HEK293T (cell line): ENCODE data around the gene BLOC1S6.

Source experiments
- CTCF ChIA-PET: fragments of 350-600 bp; formaldehyde crosslinking; extraction: SDS; loops from one replicate; lab custom pipeline; 2021; ENCODE audit warnings: antibody characterized with exemption, inconsistent platforms; lab: Yijun Ruan, JAX
- POLR2A ChIA-PET: fragments of 350-600 bp; formaldehyde crosslinking; extraction: SDS; loops from one replicate; lab custom pipeline; 2020; ENCODE audit warnings: antibody characterized with exemption, inconsistent platforms; lab: Yijun Ruan, JAX
- DNase-seq: peaks from one replicate; pipeline ENCODE4 v3.0.0; 2012; ENCODE audit warnings: mixed read lengths; ENCODE audit errors: extremely low spot score
- ARNT ChIP-seq: fragments of 450-650 bp; IDR thresholded peaks from 2 replicates; pipeline ENCODE4 v1.6.1; 2017; ENCODE audit warnings: mild to moderate bottlenecking
- BHLHE40 ChIP-seq: fragments of 450-650 bp; IDR thresholded peaks from 2 replicates; pipeline ENCODE4 v1.6.1; 2016; ENCODE audit warnings: mild to moderate bottlenecking, moderate library complexity, borderline replicate concordance
- ELF4 ChIP-seq: fragments of 450-650 bp; IDR thresholded peaks from 2 replicates; pipeline ENCODE4 v1.6.1; 2017; ENCODE audit warnings: antibody characterized with exemption
- FOXA1 ChIP-seq: fragments of 450-650 bp; IDR thresholded peaks from 2 replicates; pipeline ENCODE4 v1.6.1; 2016; ENCODE audit warnings: mild to moderate bottlenecking
- FOXK2 ChIP-seq: fragments of 450-650 bp; IDR thresholded peaks from 2 replicates; pipeline ENCODE4 v1.6.1; 2016; ENCODE audit warnings: mild to moderate bottlenecking
- HDGF ChIP-seq: fragments of 450-650 bp; IDR thresholded peaks from 2 replicates; pipeline ENCODE4 v1.6.1; 2017; ENCODE audit warnings: antibody characterized with exemption, borderline replicate concordance
- L3MBTL2 ChIP-seq: fragments of 450-650 bp; conservative IDR thresholded peaks from 2 replicates; pipeline ENCODE4 v1.6.1; 2016; ENCODE audit warnings: mild to moderate bottlenecking
- LEF1 ChIP-seq: fragments of 450-650 bp; IDR thresholded peaks from 2 replicates; pipeline ENCODE4 v1.6.1; 2017; ENCODE audit warnings: mild to moderate bottlenecking, borderline replicate concordance
- NFRKB ChIP-seq: fragments of 450-650 bp; IDR thresholded peaks from 2 replicates; pipeline ENCODE4 v1.6.1; 2016; ENCODE audit warnings: mild to moderate bottlenecking, moderate library complexity
- PKNOX1 ChIP-seq: fragments of 450-650 bp; IDR thresholded peaks from 2 replicates; pipeline ENCODE4 v1.6.1; 2016
- SP1 ChIP-seq: fragments of 450-650 bp; IDR thresholded peaks from 2 replicates; pipeline ENCODE4 v1.6.1; 2017
- SUZ12 ChIP-seq: fragments of 450-650 bp; IDR thresholded peaks from 2 replicates; pipeline ENCODE4 v1.6.1; 2016; ENCODE audit warnings: mild to moderate bottlenecking
- TARDBP ChIP-seq: fragments of 450-650 bp; IDR thresholded peaks from 2 replicates; pipeline ENCODE4 v1.6.1; 2016
- ZNF384 ChIP-seq: fragments of 450-650 bp; IDR thresholded peaks from 2 replicates; pipeline ENCODE4 v1.6.1; 2016

BLOC1S6 gene

GRCh38 chr15:45657254-45657653, 70.1 kb downstream of the BLOC1S6 start:
- POLR2A ChIA-PET = no interaction called here
- CTCF ChIA-PET = interaction anchor here (1.3 kb wide), 1 partner anchor 49 kb away, joined by 3 read pairs; no protein-coding TSS in a partner anchor
- TF ChIP-seq BHLHE40 (no peak), FOXK2 (no peak), PKNOX1 (no peak), LEF1 (no peak), SP1 (no peak), FOXA1 (no peak), HDGF (no peak), NFRKB (no peak), ZNF384 (no peak), L3MBTL2 (no peak), TARDBP (no peak), ELF4 (no peak), SUZ12 (no peak)
- no peak for DNase-seq

GRCh38 chr15:45657764-45658545, 70.8 kb downstream of the BLOC1S6 start:
- CTCF ChIA-PET = interaction anchor here (1.3 kb wide), 1 partner anchor 48 kb away, joined by 3 read pairs; no protein-coding TSS in a partner anchor

More at GRCh38 chr15:45657764-45658545, 70.8 kb downstream of the BLOC1S6 start:
- POLR2A ChIA-PET = no interaction called here
- DNase-seq = no peak
- no peak for TF ChIP-seq HDGF
- TF ChIP-seq FOXA1 = no peak
- TF ChIP-seq PKNOX1 = no peak
- TF ChIP-seq SP1 = no peak
- no peak for TF ChIP-seq ARNT
- TF ChIP-seq NFRKB = no peak
- no peak for TF ChIP-seq LEF1
- TF ChIP-seq ZNF384 = no peak
- TF ChIP-seq ELF4 = no peak
